Eye (tissue), 1 donor: ENCODE measurements around the gene SLC7A7.
A peak's percentile ranks its signal among the peaks of the same experiment; 100 is the strongest.
"Not testable (repeated sequence)": the region's sequence is repeated elsewhere in the genome, so short reads cannot be mapped to it uniquely, and the experiment has no call there.

Experiments used
- DNase-seq: peaks from one replicate; pipeline ENCODE4 v3.0.0-alpha.2; 2015

The SLC7A7 gene

DNA sequence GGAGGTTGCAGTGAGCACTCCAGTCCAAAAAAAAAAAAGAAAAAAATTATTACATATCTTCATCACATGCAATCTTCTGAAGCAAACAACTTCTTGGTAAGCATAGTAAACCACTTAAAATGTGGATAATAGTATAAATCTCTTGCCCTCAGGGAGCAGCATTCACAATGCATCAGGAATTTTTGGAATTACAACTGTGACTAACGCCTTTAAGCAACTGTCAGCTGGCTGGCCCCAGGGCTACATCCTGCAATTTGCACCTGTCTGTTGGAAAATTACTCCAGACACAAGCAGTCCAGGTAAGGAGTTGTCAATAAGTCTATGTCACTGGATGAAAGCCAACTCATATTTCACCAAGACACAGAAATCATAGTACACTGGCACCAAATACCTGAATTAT lies 5.5 kb upstream of the SLC7A7 start:
- no peak for DNase-seq

DNA sequence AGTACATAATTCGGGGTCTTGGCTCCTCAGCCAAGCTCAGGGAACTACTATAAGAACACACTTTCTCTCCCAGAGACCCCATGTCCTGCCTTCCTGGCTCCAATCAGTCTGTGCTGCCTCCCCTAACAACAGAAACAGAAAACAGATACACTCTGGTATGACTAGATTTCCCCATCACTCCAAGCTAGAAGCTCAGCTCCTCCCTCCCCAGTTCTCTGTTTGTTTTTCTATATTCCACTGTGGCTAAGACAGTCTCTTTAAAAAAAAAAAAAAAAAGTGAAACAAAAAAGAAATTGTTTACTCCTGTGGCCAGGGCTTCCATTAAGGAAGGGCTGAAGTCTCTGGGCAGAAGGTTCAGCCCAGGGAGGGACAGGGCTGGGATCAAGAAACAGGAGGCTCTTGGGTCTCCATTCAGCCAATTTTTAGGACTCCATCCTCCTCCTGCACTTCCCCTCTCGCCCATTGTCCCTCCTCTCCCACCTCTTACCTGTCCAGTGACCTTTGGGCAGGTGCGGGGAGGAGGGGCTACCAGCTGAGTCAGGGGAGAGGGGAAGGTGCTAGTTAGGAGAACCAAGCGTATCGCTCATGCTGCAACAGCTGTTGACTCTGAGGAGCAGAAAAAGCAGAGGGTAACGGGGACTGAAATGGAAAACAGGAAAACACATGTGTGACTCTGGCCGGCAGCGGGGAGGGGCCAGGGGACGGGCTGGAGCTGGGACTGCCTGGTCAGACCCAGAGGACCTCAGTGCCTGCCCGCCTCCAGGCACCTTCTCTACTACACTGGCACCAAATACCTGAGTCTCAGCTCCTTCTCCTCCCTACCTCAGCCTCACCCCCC lies 4.1 kb upstream of the SLC7A7 start:
- DNase-seq, result peak; percentile 32

DNA sequence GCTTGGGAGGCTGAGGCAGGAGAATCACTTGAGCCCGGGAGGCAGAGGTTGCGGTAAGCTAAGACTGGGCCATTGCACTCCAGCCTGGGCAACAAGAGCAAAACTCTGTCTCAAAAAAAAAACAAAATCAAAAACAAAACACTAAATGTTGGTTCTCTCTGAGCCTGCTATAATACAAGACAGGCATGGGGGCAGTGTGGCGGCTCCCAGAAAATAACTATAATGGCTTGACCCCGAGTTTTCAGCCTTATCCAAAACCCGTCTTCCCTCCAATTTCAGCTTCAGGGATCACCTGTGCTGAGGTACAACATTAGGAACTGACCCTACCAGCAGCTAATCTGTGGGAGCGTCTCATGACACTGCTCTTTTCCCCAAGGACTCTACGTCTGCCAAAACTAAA lies 862 bp downstream of the SLC7A7 start:
- DNase-seq, result no peak

DNA sequence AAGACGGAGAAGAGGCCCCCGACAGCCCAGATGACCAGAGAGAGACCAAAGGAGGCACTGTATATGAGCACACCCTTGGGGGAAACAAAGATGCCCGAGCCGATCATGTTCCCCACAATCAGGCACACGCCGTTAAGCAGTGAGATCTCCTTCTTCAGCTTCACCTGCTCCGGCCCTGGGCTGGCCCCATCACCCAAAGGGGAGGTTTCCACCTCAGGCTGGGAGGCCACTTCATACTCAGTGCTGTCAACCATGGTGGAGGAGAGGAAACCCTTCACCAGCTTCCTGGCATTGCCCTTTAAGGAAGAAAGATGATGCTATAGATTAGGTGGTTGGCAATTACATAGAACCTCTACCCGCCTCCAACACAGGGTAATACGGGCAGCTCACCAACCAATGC lies 2.1 kb downstream of the SLC7A7 start:
- DNase-seq, result no peak

DNA sequence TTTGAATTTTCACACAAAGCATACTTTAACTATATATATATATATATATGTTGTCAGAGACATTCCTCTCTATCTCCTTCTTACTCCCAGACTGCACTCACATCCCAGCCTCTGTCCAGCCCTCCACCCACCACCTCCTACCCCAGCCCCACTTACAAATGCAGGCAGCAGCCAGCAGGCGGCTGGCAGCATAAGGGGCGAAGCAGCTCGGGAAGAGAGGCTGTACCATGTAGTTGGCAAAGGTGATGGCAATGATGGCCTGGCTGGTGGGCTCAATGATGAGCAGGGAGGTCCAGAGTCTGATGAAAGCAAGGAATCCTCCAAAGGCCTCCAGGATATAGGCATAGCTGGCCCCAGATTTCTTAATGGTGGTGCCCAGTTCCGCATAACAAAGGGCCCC lies 2.5 kb downstream of the SLC7A7 start:
- no peak for DNase-seq

DNA sequence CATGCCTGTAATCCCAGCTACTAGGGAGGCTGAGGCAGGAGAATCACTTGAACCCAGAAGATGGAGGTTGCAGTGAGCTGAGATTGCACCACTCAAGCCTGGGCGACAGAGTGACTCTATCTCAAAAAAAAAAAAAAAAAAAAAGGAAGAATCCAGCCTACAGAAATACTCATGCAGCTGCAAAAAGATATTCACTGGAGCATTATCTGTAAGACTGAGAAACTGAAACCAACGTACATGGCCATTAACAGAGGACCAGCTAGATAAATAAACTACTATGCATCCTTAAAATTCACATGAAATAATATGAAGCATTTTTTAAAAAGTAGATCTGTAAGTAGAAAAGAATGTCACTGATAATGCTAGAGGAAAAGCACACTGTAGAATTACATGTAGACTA lies 3.5 kb downstream of the SLC7A7 start:
- DNase-seq, result no peak

DNA sequence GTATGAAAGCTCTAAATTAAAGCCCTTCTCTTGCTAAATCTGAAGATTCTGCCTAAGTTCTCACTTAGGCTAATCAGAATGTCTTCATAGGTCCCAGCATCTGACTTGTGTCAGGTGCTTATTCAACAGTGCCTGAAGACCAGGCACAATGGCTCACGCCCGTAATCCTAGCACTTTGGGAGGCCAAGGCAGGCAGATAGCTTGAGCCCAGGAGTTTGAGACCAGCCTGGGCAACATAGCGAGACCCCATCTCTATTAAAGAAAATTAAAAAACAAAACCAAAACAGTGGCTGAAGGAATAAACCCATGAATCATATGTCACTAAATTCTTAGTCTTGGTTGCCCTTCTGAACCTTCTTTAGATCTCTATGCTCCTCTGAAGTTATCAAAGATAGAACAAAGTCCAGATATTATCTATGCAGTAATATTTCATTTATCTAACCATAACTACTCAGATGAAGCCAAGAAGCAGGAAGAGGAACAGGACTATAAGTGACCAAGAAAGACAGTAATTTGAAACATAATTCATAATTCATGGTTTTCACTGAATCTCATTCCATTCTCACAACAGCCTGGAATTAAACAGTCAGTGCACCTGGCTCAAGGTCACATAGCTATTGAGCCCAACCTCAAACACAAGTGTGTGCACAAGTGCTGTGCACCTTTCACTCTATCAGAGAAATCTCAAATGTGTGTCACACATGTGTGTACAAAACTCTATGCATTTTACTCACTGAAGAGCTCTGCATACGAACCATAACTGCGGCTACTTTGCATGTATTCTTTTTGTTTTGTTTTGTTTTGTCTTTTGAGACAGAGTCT lies 6.6 kb downstream of the SLC7A7 start:
- no peak for DNase-seq

DNA sequence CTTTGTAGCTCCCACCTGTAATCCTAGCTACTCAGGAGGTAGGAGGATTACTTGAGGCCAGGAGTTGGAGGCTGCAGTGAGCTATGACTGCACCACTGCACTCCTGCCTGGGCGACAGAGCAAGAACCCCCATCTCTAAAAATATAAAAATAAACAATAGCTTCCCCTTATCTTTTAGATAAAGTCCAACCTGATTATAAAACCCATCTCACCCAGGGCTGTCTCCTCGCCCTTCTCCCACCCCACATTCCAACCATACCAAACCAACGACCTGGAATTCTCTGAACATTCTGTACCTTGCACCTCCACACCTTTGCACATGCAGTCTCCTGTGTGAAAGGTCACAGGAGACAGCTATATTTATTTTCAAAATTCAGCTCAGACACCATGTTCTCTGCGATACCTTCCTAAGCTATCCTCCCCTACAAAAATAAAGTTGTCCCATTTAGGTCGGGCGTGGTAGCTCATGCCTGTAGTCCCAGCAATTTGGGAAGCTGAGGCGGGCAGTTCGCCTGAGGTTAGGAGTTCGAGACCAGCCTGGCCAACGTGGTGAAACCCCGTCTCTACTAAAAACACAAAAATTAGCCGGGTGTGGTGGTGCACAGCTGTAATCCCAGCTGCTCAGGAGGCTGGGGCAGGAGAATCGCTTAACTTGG lies 7.7 kb downstream of the SLC7A7 start:
- no peak for DNase-seq

DNA sequence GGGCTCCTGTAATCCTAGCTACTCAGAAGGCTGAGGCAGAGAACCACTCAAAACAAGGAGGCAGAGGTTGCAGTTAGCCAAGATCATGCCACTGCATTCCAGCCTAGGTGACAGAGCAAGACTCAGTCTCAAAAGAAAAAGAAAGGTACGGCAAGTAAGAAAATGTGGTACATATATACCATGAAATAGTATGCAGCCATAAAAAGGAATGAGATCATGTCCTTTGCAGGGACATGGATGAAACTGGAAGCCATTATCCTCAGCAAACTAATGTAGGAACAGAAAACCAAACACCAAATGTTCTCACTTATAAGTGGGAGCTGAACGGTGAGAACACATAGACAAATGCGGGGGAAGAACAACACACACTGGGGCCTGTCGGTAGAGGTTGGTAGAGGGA lies 10.0 kb downstream of the SLC7A7 start:
- DNase-seq, result not testable (repeated sequence)

DNA sequence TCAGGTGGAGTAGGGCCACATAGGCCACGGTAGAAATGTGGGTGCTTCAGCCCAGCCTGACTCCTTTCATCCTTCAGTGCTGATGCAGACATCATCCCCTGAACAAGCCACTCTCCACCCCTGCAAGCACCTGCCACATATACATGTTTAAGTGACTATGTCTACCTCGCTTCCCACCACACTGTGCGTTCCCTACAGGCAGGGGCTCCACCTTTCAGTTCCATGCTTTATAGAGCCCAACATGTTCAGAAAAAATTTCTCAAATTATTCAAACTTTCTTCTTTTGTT lies 11.6 kb downstream of the SLC7A7 start:
- DNase-seq, result no peak

DNA sequence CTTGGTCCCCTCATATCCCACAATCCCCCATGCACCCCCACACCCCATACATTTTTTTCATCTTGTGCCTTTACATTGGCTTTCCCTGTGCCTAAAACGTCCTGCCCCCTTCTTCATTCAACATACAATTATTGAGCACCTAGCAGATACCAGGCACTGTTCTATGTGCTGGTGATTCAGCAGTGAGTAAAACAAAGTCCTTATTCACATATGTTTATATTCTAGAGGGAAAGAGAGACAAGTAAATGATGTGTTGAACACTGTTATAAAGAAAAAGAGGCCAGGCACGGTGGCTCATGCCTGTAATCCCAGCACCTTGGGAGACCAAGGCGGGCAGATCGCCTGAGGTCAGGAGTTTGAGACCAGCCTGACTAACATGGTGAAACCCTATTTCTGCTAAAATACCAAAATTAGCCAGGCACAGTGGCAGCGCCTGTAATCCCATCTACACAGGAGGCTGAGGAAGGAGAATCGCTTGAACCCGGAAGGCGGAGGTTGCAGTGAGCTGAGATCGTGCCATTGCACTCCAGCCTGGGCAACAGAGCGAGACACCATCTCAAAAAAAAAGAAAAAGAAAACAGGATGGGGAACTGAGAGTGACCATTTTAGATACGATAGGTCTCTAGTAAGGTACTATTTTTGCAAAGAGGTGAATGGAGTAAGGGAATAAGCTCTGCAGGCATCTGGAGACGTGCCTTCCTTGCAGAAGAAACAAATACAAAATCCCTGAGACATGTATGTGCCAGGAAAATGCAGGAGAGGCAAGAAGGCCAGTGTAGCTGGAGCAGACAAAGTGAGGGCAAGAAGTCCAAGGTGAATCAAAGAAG lies 12.2 kb downstream of the SLC7A7 start:
- DNase-seq, result no peak

DNA sequence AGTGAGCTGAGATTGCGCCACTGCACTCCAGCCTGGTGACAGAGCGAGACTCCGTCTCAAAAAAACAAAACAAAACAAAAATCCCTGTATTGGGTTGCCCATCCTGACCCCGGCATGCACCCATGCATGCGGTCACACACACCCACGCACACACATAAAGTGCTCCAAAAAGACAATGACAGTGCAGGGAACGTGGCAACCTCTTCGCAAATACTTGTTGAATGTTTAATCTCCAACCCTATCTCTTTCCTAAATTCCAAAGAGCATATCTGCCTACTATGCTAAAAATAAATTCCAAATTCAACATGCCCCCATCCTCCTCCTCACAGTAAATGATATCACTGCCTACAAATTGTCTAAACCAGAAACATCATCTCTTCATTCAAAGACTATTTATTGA lies 13.5 kb downstream of the SLC7A7 start:
- no peak for DNase-seq

DNA sequence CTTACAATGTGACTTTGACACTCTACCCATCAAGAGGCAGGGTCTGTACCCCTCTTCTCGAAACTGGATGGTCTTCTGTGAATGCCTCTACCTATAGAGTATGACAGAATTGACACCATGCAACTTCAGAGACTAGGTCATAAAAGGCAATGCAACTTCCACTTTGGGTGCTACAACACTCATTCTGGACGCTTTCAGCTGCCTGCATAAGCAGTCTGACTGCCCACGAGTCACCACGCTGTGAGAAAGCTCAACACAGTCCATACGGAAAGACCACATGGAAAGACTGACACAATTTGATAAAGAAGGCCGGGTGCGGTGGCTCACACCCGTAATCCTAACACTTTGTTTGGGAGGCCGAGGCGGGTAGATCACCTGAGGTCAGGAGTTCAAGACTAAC lies 14.9 kb downstream of the SLC7A7 start:
- no peak for DNase-seq

DNA sequence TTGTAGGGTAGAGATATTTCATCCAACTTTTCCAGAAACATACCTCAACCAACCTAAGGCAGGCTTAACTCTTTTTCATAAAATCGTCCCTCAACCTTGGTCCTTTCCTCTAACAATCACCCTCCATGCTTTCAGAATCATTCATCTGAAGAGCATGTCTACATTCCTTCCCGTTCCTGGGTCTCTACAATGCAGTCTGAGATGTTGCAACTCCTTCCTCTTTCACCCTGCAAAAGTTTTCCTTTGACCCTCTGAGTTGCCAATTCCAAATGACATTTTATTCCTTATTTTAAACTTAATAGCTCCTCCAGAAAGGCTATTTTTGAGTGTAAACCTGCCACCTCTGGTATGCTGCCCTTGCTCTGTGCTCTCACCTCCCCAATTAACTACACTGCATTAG lies 16.7 kb downstream of the SLC7A7 start:
- DNase-seq, result no peak

DNA sequence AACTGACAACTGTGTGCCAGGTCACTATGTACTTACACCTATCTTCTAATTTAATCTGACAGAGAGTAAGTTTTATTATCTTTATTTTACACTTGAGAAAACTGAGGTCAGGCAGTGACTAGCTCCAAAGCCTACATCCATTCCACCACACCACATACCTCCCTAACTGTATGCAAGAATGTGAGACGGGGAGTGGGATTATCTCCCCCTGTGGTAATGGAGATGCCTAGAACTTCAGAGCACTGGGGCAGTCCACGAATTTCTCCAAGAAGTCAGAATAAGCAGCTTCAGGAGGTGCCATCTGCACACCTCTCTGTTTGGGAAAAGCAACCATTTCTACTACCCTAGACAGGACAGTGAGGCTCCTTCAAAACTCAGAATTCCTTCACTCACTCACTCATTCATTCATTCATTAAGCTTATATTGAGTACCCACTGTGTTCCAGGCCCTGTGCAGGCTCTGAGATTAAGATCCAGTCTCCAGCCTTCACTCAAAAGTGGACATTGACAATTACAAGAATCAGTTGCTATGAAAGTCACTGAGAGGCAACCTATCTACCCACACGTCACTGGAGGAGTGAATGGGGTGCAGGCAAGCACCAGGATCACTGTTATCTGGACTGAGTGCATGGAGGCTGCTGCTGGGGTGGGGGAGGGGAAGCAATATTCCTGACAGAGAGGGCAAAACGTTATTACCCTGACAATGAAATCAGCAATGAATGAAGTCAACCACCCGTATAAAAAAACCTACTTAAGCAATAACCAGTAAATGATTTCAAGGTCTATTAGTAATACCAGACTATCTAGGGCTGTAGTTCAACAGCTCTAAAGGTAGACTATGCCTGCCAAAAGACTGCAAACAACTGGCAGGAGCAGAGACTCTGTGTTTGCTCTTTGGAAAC lies 18.0 kb downstream of the SLC7A7 start:
- no peak for DNase-seq

DNA sequence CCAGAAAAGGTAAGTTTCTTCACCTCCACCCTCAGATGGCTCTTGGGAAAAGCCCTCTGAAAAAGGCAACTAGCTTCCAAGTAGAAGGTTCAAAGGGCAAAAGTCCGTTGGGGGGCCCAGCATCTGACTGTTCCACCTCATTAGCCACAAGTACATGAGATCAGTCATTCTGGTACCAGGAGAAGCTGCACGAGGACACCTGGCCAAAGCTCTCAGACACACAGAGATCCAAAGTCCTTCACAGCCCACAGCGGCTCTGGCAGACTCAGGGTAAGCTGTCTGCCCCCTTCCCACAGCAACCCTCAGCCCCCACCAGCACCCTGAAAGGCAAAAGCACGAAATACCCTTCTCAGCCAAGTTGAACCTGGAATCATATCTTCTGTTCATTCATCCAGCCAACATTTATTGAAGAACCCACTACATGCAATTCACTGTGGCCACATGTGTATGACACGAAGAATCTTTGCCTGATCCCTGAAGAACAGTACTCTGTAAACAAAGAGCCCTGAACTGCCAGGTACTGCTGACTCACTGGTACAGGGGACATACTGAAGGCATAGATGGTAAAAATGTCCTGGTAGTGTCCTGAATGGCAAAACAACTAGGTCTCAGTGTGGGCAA lies 19.0 kb downstream of the SLC7A7 start:
- no peak for DNase-seq

DNA sequence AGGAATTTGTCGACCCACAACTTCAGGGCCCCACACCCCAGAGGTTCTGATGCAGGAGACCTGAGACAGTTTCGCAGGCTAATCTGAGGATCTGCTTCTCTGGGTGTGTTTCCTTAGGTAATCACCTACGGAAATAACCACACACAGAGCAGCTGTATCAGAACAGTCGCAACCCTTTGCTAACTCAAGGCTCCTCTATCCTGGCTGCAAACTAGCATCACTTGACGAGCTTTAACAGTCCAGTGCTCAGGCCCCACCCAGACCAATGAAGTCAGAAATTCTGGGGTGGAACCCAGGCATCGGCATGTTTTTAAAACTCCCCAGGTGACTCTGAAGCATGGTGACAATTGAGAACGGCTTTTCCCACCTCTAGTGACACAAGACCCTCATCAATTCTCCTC lies 20.7 kb downstream of the SLC7A7 start:
- DNase-seq, result no peak

DNA sequence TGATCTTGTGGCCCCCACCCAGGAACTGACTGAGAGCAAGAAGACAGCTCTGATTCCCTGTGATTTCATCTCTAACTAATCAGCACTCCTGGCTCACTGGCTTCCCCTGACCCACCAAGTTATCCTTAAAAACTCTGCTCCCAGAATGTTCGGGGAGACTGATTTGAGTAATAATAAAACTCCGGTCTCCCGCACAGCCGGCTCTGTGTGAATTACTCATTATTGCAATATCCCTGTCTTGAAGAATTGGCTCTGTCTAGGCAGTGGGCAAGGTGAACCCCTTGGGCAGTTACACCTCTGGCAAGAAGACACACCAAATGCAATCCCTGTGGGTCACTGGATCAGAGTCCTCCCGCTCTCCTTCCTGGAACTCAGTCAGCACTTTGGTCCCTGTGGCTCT lies 21.3 kb downstream of the SLC7A7 start:
- no peak for DNase-seq

DNA sequence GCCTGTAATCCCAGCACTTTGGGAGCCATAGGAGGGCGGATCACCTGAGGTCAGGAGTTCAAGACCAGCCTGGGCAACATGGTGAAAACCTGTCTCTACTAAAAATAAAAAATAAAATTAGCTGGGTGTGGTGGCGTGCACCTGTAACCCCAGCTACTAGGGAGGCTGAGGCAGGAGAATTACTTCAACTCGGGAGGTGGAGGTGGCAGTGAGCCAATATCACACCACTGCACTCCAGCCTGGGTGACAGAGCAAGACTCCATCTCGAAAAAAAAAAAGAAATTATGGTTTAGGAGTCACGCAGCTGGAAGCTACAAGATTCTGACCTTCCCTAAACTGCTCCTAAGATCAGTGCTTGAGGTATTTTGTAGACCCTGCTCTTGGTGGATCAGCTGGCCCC lies 21.7 kb downstream of the SLC7A7 start:
- not testable (repeated sequence) for DNase-seq

DNA sequence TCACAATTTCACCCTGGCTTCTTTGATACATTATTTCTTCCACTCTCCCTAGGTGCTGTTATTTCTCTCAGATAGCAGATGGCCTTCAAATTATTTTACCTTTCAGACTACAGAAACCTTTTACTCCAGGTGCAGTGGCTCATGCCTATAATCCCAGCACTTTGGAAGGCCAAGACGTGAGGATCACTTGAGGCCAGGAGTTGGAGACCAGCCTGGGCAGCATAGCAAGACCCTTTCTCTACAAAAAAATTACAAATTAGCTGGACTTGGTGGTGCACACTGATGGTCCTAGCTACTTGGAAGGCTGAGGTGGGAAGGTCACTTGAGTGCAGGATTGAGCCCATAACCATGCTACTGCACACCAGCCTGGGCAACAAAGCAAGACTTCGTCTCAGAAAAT lies 23.1 kb downstream of the SLC7A7 start:
- DNase-seq, result no peak

DNA sequence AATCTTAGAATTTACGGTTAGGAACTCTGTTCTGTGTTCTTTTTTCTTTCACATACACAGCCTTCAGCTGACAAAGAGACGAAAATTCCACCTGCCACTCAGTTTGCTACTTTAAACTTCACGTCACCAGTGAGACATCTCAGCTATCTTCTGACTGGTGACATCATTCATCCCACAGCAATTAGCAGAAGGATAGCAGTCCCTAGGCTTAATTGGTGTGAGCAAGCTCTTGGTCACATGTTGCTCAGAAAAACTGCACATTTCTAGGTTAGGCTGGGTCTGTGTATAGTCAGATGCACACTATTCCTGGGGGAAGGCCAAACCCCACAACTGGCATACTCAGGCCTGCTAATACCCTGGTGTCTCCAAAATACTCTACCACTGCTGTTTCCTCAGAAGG lies 23.9 kb downstream of the SLC7A7 start:
- no peak for DNase-seq

DNA sequence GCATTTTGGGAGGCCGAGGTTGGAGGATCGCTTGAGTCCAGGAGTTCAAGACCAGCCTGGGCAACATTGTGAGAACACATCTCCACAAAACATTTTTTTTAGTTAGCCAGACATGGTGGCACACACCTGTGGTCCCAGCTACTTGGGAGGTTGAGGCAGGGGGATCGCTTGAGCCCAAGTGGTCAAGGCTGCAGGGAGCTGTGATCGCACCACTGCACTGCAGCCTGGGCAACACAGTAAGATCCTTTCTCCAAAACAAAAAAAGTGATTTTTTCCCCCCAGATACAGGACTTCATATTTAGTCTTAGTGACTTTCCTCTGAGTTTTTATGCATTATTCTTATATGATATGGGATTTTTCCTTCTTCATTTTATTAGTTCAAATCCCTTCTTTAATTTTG lies 28.6 kb downstream of the SLC7A7 start:
- no peak for DNase-seq
